ENCODE data around the gene ACACA.

ACACA gene

DNA sequence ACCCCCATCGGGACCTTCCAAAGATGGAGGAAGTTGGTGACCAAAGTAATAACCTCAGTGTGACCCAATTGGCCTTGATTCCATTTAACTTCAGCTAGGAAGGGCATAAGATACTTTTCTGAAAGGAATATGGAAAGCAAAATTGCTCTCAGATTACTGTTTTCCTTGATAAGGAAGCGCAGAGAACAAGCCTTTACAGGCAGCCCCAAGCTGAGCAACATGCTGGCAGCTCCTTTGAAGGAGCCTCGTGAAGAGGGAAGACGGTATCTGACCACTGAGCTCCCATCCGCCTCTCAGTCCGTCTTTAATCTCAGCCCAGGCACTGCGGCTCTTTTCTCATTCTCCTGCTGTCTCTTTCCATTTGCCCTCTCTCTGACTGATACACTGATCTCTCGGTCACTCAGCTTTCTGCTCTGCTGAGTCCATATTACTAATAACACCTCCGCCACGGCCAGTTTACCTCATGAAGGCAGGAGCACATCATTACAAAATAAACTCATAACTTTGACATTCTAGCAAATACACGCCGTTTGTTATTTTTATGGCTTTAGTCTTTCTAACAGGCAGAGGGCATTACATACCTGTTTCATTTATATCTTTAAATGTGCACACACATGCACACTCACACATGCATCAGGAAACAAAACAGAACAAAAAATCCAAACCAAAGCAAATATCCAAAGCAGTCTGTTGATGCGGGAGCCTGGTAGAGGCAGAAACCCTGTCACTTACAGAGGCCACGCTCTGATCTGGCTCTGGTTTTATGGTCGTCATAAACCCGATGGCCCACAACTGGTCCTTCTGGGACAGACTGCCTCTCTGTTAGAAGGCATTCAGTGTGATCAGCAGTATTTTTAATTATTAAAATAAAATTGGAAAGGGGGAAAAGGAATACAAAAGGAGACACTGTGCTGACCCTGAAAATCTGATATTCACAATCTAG lies 274.7 kb downstream of the ACACA start:
- no peak for DNase-seq (ENCODE audit: low read depth)

DNA sequence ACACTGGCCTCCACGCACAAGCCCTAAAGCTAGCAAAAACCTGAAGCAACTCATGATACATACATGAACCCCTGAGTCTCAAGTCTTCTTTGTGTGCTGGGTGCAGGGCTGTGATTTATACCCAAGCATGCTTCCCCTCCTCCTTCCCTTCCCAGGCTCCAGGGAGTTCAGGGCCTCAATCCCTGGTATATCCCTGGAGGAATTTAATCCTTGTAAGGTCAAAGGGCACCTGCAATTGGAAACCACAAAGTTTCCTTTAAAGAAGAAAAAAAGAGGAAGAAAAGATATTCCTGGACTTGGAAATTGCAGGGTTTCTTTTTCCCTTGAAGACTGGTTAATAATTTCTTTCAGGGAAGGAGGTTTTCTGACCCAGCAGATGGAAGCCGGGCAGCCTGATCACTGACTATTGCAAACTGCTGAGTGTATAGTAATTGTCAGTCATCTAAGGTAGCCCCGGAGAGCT lies 275.6 kb downstream of the ACACA start:
- no peak for DNase-seq (ENCODE audit: low read depth)

DNA sequence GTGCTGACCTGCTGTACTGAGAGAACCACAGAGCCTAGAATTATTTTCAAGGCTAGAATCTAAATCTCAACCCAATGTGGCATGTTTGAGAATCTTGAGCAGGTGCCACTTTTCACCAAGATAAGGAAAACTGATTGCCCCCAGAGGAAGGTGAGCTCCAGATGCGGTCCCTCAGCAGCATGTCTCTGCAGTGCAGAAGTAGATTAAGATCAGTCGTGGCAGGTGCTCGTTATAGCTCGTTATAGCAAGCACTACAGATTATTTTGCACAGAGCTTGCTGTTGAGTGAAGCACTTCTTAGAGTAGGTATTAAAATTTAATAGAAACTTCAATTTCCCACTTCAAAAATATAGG lies 281.8 kb downstream of the ACACA start:
- DNase-seq (ENCODE audit: low read depth), result no peak

DNA sequence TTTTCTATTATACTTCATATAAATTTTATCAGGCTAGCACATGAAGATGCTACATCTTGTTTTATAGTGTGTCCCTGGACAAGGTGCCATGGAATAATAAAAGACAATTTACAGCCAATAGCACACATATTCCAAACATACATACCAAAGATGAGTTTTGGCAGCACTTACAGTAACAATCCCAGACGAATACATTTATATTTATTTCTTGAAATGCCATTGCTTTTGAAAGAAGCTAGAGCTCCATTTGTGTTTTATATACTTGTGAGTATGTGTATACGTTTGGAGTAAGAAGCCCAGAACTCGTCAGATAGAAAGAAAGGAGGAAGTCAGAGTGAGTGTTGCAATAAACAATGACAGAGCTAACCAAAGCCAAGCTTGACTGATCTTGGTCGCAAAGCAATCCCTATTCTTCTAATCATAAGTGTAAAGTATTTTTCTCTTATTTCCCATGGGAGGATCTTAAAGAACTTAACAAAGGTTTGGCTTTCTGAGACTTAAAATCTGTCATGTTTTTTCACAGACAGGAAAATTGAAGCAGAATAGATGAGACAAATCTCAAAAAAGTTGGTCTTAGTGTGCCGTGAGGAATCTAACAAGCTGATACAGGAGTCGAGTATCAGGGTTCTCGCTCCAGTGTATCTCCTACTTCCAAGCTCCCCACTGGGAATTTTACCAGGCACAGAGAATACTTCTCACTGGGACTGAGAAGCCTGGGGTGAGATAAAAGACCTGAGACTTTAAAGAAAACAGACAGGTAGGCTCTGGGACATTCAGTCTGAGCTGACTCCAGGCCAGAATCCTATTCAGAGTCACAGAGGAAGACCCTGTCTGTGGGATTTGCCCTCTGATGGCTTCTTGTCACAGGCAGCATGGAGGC lies 282.5 kb downstream of the ACACA start:
- no peak for DNase-seq (ENCODE audit: low read depth)

DNA sequence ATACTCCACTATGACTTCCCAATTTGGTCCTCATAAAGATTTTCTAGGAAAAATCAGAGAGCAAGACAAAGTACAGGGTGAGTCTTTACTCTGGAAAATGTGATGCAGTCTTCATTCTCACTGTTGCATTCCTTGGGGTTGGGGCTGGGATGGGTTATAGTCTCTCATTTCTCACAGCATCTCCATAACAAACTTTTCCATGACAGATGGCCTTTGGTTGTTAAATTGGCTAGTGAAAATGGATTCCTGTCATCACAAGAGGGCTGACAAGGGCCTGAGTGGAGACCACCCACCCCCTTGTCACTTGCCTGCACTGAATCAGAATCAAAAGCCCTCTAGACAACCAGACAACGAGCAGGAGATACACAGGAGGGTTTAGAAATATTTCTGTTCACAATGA lies 283.2 kb downstream of the ACACA start:
- DNase-seq (ENCODE audit: low read depth), result no peak

DNA sequence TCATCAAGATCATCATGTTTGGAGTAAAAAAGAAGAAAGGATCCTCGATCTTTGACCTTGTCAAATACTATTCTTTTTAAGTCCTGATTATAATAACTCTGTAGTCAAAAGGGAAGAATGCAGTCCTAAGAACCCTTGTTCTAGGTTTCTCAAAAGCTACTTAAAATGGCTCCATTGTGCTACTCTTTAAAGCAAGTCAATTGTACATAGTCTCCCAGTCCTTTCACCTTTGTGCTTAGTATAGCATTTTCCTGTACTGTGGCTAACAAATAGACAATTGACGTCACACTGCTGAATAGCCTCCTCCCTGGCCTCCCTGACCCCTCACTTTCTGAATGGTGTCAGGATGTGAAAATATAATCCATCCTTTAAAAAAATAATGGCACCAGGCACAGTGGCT lies 285.0 kb downstream of the ACACA start:
- DNase-seq (ENCODE audit: low read depth), result no peak

DNA sequence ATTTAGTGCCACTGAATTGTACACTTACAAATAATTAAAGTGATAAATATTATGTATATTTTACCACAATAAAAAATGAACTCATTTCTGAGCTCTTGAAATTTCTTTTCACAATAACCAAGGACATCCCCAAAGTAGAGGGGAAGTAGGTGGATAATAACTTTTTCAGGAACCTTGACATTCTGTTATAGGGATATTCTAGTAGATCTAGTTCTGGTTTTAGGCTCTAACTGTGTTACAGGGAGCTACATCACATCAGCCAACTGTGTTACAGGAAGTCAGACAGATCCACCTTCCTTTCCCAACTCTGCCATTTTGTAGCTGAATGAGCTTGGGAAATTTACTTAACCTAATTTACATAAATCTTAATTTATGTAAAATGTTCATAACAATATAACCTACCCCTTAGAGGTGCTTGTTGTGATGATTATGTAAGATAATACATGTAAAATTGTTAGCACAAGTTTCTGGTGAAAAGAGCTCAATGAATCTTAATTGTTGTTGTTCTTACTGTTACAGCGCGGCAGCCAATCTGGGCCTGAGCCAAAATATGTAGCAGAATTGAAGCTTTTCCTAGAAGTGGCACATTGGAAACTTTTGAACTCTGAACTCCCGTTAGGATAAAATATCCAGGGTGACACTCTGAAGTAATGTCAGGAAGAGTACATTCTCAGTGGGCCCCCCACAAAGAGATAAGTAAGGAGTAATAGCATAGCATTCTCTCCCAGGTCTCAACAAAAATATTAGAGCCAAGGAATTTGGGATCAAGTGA lies 288.1 kb downstream of the ACACA start:
- no peak for DNase-seq (ENCODE audit: low read depth)

DNA sequence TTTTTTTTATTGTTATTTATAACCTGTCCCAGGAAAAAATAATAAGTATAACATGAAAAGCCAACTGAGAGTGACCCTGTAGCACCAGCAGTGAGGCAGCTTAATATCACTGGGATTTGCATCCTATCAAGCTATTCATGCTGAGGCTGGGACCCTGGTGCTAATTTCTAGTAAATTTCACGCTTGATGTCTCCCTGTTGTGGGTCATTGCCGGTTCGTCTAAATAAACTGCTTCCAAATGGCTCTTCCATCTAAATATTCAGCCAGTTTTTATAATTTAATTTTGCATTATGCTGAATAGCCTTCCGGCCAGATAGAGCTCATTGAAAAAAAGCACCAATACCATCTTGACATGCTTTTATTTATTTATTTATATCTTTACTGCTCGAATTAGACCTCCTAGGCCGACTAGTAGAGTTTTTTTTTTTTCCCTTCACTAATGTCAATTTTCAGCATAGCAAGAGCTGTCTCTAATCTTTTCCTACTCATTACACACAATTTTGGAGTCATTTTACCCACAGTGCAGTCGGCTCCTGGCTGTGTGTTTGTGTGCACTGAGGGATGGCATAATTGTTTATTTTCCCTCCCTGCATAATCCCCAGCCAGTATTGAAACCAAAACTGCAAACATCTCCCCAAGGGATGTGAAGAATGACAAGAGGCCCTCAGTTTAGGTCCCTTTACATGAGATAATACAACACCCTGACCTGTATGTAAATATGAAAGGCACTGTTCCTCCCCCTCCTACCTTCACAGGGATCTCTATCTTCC lies 289.1 kb downstream of the ACACA start:
- DNase-seq (ENCODE audit: low read depth), result no peak

DNA sequence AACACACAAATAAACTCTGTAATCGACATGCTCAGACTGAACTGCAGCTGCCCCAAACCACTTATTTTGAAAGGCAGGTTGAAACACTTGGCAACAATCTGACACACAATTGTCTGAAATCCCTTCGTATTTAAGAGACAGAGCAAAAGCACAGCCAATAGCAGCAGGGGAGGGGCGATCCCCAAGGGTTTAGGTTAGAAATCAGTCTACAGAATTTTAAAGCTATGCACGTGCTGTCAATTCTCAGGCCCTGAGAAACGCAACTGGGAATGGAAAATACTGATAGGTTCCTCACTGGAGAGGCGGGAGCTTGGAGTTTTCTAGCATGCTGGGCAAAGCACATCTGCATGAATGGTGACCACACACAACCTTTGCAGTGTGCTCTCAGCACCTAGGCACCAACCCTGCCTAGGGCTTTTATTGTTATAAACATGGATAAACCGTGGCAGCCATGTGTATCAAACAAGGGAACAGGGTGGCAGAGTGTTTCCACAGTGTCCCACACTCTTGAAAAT lies 289.9 kb downstream of the ACACA start:
- DNase-seq (ENCODE audit: low read depth), result no peak

DNA sequence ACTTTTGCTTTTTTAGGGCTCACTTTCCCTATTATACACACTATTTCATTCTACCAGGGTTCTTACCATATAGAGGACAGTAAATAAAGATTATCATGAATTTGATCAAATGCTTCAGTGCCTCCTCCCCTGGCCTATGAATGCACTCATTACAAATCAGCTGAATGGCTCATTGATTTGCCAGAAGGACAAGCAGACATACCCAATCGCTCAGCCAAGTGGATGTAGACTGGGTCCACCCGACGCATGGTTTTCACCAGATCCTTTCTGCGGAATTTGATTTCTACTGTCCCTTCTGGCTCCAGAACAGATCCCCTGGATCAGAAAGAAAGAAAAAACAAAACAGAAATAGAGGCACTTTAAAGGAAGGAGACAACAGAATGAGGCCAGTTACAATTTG lies 295.3 kb downstream of the ACACA start:
- no peak for DNase-seq (ENCODE audit: low read depth)

DNA sequence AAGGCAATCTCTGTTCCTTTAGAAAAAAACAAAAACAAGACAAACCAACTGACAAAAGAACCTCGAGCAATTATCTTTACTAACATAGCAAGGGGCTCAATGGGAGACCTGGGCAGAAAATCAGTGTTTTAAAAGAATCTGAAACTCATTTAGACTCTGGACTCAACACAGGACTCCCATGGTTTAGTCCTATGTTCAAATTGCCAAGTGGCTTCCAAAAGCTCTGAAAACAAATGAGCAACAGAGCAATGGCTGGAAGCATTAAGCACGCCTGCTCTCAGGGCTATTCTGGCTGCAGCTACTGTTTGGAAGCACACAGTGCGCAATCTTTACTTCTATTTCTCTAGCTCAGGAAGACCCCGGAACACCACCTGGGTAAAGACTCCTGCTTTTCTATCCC lies 295.9 kb downstream of the ACACA start:
- DNase-seq (ENCODE audit: low read depth), result no peak

DNA sequence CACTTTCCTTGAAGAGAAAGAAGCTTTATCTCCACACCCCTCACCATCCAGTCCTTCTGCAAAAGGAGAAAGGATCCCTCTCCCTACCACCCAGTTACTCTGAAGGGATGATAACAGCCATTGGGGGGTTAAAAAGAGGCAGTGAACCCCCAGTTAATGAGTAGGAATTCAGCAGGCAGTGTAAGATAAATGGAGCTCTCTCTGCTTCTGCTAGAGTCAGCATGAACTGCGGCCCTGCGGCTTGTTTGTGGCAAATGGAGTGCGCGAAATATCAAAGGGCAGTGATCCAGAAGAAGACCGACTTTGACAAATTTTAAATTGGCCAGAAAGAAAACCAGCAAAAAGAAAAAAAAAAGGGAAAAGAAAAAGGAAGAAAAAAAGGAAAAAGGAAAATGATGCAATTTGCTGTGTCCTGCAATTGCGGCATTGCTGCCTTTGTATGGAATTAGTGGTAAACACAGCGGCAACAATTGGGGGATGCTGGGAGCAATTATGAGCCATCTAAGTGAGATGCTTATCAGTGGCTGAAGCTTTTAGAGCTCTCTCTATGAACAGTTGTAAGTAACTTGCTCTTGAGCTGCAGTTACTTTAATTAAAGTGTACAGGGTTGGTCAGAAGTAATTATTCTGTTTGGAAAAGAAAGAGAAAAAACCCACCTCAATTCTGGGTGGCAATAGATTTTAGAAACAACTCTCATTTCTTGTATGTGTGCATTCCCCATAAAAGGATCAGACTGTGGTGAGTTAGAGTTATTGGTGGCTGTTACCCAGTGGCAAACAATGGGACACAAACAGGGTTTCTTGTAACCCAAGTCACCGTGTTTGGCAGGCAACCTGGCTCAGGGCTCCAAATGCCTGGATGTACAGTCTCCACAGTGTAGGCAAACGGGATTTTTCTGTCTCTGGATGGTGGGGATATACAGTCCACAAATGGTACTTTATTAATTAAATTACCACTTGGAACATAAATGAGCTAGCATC lies 296.6 kb downstream of the ACACA start:
- DNase-seq (ENCODE audit: low read depth), result no peak

DNA sequence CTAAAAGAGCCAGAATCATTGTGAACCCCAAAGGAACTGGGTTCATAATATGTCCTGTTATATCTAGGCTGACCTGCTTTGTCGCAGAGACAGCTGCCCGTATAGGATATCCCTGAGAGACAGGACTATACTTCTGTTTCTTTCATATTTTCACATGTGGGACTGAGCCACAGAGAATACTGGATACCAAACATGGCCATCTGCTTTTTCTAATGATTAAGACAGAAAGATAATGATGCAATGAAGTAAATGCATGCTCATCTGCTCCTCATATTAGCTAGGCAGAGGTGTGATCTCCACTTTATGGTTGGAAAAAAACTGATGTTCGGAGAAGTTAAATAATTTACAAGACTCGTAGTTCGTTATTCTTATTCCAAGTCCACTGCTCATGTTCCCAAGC lies 297.5 kb downstream of the ACACA start:
- DNase-seq (ENCODE audit: low read depth), result no peak

DNA sequence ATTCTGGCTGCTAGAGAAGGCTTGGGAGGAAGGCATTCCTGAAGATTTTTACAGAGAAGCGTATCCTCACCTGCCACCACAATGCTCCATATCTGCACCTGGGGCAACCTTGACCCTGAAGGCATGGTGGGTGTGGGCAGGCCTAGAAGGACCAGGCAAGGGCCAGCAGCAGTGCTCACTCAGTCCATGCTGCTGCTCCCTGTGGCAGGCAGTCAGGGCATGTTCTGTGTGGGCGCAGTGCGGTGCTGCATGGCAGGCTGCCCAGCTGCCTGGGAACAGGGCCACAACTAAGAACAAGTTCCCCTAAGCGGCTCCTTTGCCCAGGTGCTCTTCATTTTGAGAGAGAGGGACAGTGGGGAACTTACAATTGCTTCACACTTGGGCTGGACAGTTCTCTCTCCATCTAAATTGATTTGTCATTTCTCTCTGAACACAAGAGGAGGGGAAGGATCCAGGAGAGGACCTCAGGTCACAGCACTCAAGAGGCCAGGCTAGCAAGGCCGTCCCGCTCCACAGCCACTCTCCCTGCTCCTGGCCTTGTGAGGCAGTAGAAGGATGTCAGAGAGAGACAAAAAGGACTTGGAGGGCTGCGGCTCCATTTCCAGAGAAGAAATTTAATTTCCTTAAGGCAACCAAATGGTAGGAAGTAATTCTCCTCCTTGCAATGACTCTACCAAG lies 299.1 kb downstream of the ACACA start:
- DNase-seq (ENCODE audit: low read depth), result no peak

DNA sequence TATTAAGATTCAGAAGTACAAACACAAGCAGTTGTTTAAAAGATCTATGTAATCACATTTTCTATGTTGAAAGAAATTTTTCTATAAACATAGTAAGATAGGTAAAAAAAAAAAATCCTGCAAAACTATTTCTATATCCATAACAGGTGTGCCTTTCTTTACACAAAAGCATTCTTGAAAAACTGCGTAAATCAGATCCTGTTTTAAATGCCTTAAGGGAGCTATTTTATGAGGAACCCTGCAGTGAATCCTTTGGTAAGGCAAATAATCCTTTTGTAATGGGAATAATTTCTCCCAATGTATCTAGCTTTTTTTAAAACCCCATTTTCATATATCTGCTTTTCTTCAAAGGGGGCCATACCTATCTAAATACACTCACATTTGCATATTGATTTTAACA lies 300.6 kb downstream of the ACACA start:
- no peak for DNase-seq (ENCODE audit: low read depth)

DNA sequence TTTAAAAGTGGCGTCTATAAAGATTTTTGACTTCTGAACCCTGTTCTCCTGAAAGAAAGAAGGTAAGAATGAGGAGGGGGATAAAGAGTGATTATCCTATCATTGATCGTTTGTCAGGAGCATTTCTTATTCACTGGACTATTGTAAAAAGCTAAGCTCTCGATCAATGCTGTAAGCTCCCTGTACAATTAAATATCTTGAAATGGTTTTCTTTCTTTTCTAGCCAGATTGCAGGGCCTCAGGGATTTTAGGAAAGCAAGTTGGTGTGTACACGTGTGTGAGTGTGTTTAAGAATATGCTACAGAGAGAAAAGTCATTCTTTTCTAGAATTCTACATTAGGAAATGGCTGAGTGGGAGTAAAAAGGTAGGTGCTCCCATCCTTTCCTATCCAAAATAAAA lies 303.4 kb downstream of the ACACA start:
- no peak for DNase-seq (ENCODE audit: low read depth)

DNA sequence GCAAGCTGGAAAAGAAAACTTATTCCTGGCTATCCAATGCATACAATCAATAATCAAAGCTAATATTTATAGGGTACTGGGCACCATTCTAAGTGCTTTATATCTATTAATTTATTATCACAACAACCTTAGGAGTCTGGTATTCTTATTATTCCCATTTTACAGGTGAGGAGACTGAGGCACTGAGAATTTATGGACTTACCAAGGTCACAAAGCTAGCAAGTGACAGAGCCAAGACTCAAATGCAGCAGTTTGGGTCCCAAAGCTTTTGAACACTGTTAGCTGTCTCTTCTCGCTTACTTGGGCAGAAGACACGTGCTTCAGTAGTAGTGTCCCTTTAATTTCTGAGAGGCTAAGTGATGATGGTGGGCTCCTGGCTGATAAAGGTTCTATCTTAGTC lies 305.3 kb downstream of the ACACA start:
- no peak for DNase-seq (ENCODE audit: low read depth)

DNA sequence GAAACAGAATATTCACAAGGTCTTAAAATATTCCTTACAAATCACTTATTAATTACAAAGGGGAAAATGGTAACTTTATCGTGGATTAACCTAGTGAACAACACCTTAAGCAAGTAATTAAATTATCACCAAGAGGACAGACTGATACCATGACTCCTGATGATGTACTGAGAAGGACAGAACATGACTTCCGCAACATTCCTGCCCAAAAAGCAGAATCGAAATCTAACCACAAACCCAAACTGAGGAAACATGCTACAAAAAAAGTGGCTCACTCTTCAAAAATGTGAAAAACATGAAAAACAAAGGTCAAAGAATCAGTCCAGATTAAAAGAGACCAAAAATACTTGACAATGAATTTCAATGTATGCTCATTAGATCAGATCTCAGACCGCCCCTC lies 306.4 kb downstream of the ACACA start:
- DNase-seq (ENCODE audit: low read depth), result no peak

DNA sequence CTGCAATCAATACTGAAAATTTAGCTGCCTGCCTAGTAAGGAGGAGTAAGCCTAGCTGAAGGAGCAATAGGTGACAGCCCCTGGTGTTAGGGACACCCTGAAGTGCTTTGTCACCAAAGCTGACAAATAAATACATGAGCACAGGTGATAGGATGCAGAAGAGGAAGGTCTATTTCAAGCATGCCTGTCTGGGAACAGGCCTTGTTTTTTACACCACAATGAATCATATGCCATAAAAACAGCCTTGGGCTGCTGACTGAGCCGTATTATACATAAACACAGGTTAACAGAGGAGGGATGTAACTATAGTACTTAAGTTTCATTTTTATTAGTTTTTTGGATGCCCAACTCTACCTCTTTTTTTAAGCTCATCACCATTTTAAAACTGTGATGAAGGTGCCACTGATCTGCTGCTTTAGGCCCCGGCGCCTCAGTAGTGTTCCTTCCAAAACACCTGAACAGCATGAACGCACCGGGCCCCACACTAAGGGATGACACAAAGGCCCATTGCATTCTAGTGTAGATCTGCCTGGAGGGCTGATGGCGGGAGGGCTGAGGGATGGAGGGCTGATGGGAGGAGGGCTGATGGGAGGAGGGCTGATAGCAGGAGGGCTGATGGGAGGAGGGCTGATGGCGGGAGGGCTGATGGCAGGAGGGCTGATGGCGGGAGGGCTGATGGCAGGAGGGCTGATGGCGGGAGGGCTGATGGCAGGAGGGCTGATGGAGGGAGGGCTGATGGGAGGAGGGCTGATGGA lies 307.5 kb downstream of the ACACA start:
- DNase-seq (ENCODE audit: low read depth), result no peak
